ENCODE data around the gene MLYCD. TPM values are rescaled to one million over a fixed set of nuclear protein-coding genes. Genes with fewer than 3 reads are reported as not detected.

MLYCD gene
- total and polyA plus RNA-seq, 2 donors: 1.8 to 3.5 TPM

DNA sequence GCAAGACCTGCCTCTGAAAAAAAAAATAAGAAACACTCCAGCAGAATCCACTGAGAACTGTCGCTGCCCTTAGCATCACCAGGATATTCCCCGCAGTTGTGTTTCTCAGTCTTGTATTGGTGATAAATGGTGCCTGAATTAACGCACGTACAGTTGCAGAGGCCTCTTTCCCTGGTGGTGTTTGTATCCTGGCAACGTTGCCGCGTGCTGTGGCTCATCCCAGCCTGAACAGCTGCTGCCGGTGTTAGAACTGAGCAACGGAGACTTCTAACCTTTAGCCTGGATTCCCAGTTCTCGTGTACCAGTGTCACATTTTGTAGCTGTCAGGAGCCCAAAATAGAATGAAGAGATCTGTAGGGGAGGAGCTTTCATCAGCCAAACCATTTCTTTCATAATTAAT lies 4.8 kb downstream of the MLYCD start:
- Histone ChIP-seq H3K4me1 (ENCODE audit: control insufficient read depth in 2 of 2, insufficient read depth in 2 of 2, low read length in 2 of 2) (peaks cover 0 to 3% of the 10 kb centered on the region in 2 donors), H3K9me3 (ENCODE audit: control insufficient read depth in 2 of 2, insufficient read depth in 1 of 2, low read length in 1 of 2) (no peaks in the 10 kb centered on the region), H3K4me3 (ENCODE audit: low read length in 2 of 2) (no peak overlapping the region), H3K27me3 (ENCODE audit: control insufficient read depth in 2 of 2, insufficient read depth in 1 of 2, low read length in 1 of 2) (no peaks in the 10 kb centered on the region), H3K27ac (ENCODE audit: low read depth in 1 of 2, low read length in 1 of 2) (no peak overlapping the region), H3K36me3 (ENCODE audit: control insufficient read depth in 2 of 2, insufficient read depth in 2 of 2, low read length in 1 of 2) (peaks cover 5 to 17% of the 10 kb centered on the region in 2 donors)
- WGBS: 95% methylated on average over 10 of the region's 10 CpGs
- DNase-seq (ENCODE audit: low read depth in 6 of 9, low spot score in 9 of 9): no peak

DNA sequence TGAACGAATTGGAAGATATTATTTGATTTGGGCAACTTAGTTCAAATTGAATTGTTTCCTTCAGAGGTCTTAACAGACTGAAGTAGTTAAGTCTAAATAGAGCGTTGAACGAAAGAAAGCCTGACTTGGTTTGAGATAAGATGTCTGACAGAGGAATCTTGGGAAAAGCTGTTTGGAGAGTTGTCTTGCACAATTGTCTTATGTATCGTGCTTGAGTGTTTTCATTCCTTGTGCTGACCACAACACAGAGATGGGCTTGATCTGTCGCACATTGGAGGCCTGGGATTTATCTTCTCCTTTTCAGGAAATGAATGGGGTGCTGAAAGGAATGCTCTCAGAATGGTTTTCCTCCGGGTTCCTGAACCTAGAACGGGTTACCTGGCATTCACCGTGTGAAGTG lies 7.8 kb downstream of the MLYCD start:
- no peak overlapping the region for H3K27ac ChIP-seq (ENCODE audit: low read depth in 1 of 2, low read length in 1 of 2)
- no peaks in the 10 kb centered on the region for H3K27me3 ChIP-seq (ENCODE audit: control insufficient read depth in 2 of 2, insufficient read depth in 1 of 2, low read length in 1 of 2)
- no peak for DNase-seq (ENCODE audit: low read depth in 6 of 9, low spot score in 9 of 9)
- WGBS: 91% methylated on average over 8 of the region's 8 CpGs
- H3K9me3 ChIP-seq (ENCODE audit: control insufficient read depth in 2 of 2, insufficient read depth in 1 of 2, low read length in 1 of 2): no peaks in the 10 kb centered on the region
- no peak overlapping the region for H3K4me3 ChIP-seq (ENCODE audit: low read length in 2 of 2)
- no peaks in the 10 kb centered on the region for H3K4me1 ChIP-seq (ENCODE audit: control insufficient read depth in 2 of 2, insufficient read depth in 2 of 2, low read length in 2 of 2)
- H3K36me3 ChIP-seq (ENCODE audit: control insufficient read depth in 2 of 2, insufficient read depth in 2 of 2, low read length in 1 of 2): peaks cover 12 to 33% of the 10 kb centered on the region in 2 donors

DNA sequence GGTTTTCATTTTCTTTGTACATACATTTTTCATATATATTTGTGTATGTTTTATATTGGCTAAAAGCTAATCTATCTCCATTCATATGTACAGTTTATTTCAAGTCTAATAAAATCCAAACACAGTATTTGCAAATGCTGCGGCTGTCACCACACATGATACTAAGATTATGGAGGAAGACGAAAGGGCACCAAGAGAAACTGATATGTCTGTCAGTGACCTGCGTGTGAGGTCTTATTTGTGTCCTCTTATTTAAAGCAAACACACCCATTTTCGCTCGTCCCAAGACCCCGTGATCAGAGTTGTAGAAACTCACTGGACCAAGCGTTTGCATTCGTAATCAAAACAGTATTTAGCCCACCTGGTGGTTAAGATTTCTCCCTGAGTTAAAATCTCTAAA lies 8.2 kb downstream of the MLYCD start:
- H3K9me3 ChIP-seq (ENCODE audit: control insufficient read depth in 2 of 2, insufficient read depth in 1 of 2, low read length in 1 of 2): no peaks in the 10 kb centered on the region
- DNase-seq (ENCODE audit: low read depth in 6 of 9, low spot score in 9 of 9): no peak
- H3K36me3 ChIP-seq (ENCODE audit: control insufficient read depth in 2 of 2, insufficient read depth in 2 of 2, low read length in 1 of 2): peaks cover 16 to 37% of the 10 kb centered on the region in 2 donors
- no peak overlapping the region for H3K27ac ChIP-seq (ENCODE audit: low read depth in 1 of 2, low read length in 1 of 2)
- H3K27me3 ChIP-seq (ENCODE audit: control insufficient read depth in 2 of 2, insufficient read depth in 1 of 2, low read length in 1 of 2): no peaks in the 10 kb centered on the region
- H3K4me1 ChIP-seq (ENCODE audit: control insufficient read depth in 2 of 2, insufficient read depth in 2 of 2, low read length in 2 of 2): no peaks in the 10 kb centered on the region
- H3K4me3 ChIP-seq (ENCODE audit: low read length in 2 of 2): no peak overlapping the region
- 98% methylated on average over 8 of the region's 8 CpGs for WGBS

DNA sequence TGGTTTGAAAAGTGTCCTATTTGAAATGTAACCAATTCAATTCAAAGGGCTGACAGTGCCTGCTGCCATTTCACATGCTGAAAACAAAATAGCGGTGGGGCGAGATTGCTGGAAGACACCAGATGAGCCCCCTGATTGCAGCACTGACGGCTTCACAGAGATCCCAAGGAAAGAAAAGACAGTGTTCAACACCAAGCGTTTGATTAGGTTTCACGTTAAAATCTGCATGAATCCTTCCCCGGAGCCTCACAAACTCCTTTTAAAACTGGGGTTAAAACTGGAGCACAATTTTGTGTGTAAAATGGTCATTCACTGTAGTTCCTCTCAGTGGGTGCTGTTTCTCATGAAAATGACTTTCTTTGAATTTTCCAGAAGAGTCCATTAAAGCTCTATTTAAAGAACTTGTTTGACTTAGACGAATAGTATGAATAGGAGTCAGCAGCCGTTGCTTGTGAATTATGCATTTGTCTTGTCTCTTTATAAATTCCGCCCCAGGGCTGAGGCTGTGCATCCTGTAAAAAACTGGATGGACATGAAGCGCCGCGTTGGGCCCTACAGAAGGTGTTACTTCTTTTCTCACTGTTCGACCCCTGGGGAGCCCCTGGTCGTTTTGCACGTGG lies 8.8 kb downstream of the MLYCD start:
- no peaks in the 10 kb centered on the region for H3K27me3 ChIP-seq (ENCODE audit: control insufficient read depth in 2 of 2, insufficient read depth in 1 of 2, low read length in 1 of 2)
- DNase-seq (ENCODE audit: low read depth in 6 of 9, low spot score in 9 of 9): no peak
- no peak overlapping the region for H3K27ac ChIP-seq (ENCODE audit: low read depth in 1 of 2, low read length in 1 of 2)
- peaks cover 18 to 44% of the 10 kb centered on the region in 2 donors for H3K36me3 ChIP-seq (ENCODE audit: control insufficient read depth in 2 of 2, insufficient read depth in 2 of 2, low read length in 1 of 2)
- no peak overlapping the region for H3K4me3 ChIP-seq (ENCODE audit: low read length in 2 of 2)
- H3K4me1 ChIP-seq (ENCODE audit: control insufficient read depth in 2 of 2, insufficient read depth in 2 of 2, low read length in 2 of 2): no peaks in the 10 kb centered on the region
- 97% methylated on average over 15 of the region's 15 CpGs for WGBS
- no peaks in the 10 kb centered on the region for H3K9me3 ChIP-seq (ENCODE audit: control insufficient read depth in 2 of 2, insufficient read depth in 1 of 2, low read length in 1 of 2)

DNA sequence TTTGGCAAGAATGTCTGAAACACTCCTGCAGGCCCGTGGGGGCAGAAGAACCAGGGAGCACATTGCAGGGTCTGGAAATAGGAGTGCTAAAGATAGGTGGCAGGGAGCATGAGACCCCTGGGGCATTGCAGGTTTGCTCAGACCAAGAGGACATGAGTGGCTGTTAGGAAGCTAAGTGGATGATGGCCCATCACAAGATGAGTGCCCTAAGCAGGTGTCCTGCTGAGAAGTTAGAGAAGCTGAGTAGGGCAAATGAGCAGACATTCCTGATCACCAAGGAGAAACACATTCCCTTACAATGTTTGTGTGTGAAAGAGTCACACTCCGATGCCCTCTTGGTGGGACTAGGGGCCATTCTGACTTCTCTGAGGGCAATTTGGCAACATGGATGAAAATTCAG lies 9.9 kb downstream of the MLYCD start:
- Histone ChIP-seq H3K36me3 (ENCODE audit: control insufficient read depth in 2 of 2, insufficient read depth in 2 of 2, low read length in 1 of 2) (peaks cover 18 to 46% of the 10 kb centered on the region in 2 donors), H3K27ac (ENCODE audit: low read depth in 1 of 2, low read length in 1 of 2) (no peak overlapping the region)

DNA sequence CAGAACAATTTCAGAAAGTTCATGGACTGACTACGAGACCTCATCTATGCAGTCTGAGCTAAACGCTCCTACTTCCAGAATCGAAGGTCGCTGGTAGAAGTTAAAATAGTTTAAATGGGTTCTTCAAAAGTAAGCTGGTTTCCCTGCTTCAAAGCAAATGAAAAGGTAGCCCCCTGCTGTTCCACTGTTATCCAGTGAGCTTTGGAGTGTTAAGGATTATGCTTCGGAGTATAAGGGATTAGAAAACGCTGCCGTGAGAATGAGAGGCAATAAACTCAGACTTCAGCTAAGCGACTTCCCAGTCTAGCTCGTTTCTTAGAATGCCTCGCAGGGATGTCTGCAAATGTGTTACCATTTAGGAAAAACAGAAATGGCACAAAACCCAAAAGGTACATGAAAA lies 12.4 kb downstream of the MLYCD start:
- 98% methylated on average over 10 of the region's 10 CpGs for WGBS
- no peak for DNase-seq (ENCODE audit: low read depth in 6 of 9, low spot score in 9 of 9)
- no peaks in the 10 kb centered on the region for H3K27me3 ChIP-seq (ENCODE audit: control insufficient read depth in 2 of 2, insufficient read depth in 1 of 2, low read length in 1 of 2)
- no peaks in the 10 kb centered on the region for H3K4me1 ChIP-seq (ENCODE audit: control insufficient read depth in 2 of 2, insufficient read depth in 2 of 2, low read length in 2 of 2)
- no peak overlapping the region for H3K27ac ChIP-seq (ENCODE audit: low read depth in 1 of 2, low read length in 1 of 2)
- no peak overlapping the region for H3K4me3 ChIP-seq (ENCODE audit: low read length in 2 of 2)
- H3K36me3 ChIP-seq (ENCODE audit: control insufficient read depth in 2 of 2, insufficient read depth in 2 of 2, low read length in 1 of 2): peaks cover 22 to 65% of the 10 kb centered on the region in 2 donors
- no peaks in the 10 kb centered on the region for H3K9me3 ChIP-seq (ENCODE audit: control insufficient read depth in 2 of 2, insufficient read depth in 1 of 2, low read length in 1 of 2)

More for the DNA sequence above, 9.9 kb downstream of the MLYCD start:
- DNase-seq (ENCODE audit: low read depth in 6 of 9, low spot score in 9 of 9): no peak
- Histone ChIP-seq H3K27me3 (ENCODE audit: control insufficient read depth in 2 of 2, insufficient read depth in 1 of 2, low read length in 1 of 2) (no peaks in the 10 kb centered on the region), H3K4me3 (ENCODE audit: low read length in 2 of 2) (no peak overlapping the region), H3K4me1 (ENCODE audit: control insufficient read depth in 2 of 2, insufficient read depth in 2 of 2, low read length in 2 of 2) (no peaks in the 10 kb centered on the region), H3K9me3 (ENCODE audit: control insufficient read depth in 2 of 2, insufficient read depth in 1 of 2, low read length in 1 of 2) (no peaks in the 10 kb centered on the region)
- 98% methylated on average over 2 of the region's 2 CpGs for WGBS

DNA sequence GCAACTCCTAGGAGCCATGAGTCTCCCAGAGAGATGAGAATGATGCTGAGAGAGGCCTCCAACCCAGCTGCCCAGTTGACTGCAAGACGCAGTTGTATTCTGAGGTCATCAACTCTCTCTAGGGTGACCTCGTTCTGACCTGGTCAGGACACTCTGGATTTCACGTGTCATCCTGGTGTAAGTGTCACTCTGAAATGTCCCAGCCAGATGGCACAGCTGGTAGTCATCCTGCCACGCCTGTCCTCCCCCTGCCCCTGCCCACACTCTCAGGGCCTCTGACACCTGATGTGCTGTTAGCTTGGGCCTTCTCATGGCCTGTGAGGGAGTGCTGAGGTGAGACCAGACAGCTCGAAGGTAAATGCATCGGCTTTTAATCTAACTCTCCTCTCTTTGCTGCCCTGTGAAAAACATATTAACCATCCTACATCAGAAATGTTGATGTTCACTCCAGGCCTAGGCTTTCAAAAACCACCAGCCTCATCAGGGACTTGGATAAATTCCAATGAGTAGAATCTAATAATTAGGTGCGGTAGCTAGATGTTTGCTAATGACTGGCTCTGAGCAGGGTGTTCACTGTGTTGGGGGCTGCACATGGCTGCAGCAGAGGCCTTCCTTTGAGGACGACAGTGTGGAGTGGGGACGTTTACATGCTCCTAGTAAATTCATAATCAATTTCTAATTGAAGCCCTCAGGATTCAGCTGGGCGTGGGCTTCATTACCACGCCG lies 13.8 kb downstream of the MLYCD start:
- Histone ChIP-seq H3K27ac (ENCODE audit: low read depth in 1 of 2, low read length in 1 of 2) (no peak overlapping the region), H3K36me3 (ENCODE audit: control insufficient read depth in 2 of 2, insufficient read depth in 2 of 2, low read length in 1 of 2) (peaks cover 24 to 66% of the 10 kb centered on the region in 2 donors), H3K4me3 (ENCODE audit: low read length in 2 of 2) (no peak overlapping the region), H3K9me3 (ENCODE audit: control insufficient read depth in 2 of 2, insufficient read depth in 1 of 2, low read length in 1 of 2) (no peaks in the 10 kb centered on the region), H3K4me1 (ENCODE audit: control insufficient read depth in 2 of 2, insufficient read depth in 2 of 2, low read length in 2 of 2) (no peaks in the 10 kb centered on the region), H3K27me3 (ENCODE audit: control insufficient read depth in 2 of 2, insufficient read depth in 1 of 2, low read length in 1 of 2) (no peaks in the 10 kb centered on the region)
- 97% methylated on average over 12 of the region's 12 CpGs for WGBS
- DNase-seq (ENCODE audit: low read depth in 6 of 9, low spot score in 9 of 9): no peak

DNA sequence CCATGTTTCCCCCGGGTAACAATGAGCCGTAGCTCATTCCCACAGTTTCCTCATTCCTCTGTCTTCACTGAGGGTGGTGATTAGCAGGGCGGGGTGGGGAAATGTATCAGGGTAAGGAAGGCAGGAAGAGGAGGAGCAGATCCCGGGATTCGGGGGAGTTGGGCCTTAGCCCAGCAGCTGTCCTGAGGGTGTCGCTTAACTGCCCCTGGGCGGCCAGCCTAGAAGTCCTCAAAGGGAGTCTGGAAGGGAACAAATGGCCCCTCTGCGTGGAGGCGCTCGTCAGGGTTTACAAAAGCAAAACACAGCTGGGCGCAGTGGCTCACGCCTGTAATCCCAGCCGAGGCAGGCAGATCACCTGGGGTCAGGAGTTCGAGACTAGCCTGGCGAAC lies 14.3 kb downstream of the MLYCD start:
- DNase-seq (ENCODE audit: low read depth in 6 of 9, low spot score in 9 of 9): no peak
- H3K27ac ChIP-seq (ENCODE audit: low read depth in 1 of 2, low read length in 1 of 2): no peak overlapping the region
- peaks cover 24 to 67% of the 10 kb centered on the region in 2 donors for H3K36me3 ChIP-seq (ENCODE audit: control insufficient read depth in 2 of 2, insufficient read depth in 2 of 2, low read length in 1 of 2)
- no peaks in the 10 kb centered on the region for H3K4me1 ChIP-seq (ENCODE audit: control insufficient read depth in 2 of 2, insufficient read depth in 2 of 2, low read length in 2 of 2)
- 93% methylated on average over 15 of the region's 15 CpGs for WGBS
- H3K4me3 ChIP-seq (ENCODE audit: low read length in 2 of 2): no peak overlapping the region
- no peaks in the 10 kb centered on the region for H3K9me3 ChIP-seq (ENCODE audit: control insufficient read depth in 2 of 2, insufficient read depth in 1 of 2, low read length in 1 of 2)
- H3K27me3 ChIP-seq (ENCODE audit: control insufficient read depth in 2 of 2, insufficient read depth in 1 of 2, low read length in 1 of 2): no peaks in the 10 kb centered on the region

DNA sequence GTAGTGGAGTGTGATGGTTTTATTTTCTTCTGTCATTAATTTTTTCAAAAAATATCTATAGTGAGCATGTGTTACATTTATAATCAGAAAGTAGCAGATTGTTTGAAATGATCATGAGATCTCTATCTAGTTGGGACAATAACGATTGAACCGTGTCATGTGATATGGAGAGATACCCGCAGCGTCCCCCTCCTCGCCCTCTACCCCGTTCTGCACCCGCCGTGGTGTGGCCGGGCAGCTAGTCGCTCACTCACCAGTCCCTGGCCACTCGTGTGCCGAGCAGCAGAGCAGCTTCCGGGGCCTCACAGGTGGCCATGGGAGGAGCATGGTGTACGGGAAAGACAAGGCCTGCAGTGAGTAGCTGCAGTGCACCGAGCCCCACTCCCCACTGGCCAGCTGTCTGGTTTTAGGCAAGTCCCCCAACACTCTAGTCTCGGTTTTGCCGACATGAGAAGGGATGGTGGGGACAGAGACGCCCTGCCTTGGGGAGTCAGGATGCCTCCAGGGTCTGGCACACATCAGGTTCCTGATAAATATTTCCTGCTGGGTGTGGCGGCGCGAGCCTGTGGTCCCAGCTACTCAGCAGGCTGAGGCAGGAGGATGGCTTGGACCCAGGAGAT lies 15.3 kb downstream of the MLYCD start:
- H3K4me3 ChIP-seq (ENCODE audit: low read length in 2 of 2): no peak overlapping the region
- WGBS: 98% methylated on average over 21 of the region's 21 CpGs
- peaks cover 30 to 67% of the 10 kb centered on the region in 2 donors for H3K36me3 ChIP-seq (ENCODE audit: control insufficient read depth in 2 of 2, insufficient read depth in 2 of 2, low read length in 1 of 2)
- H3K9me3 ChIP-seq (ENCODE audit: control insufficient read depth in 2 of 2, insufficient read depth in 1 of 2, low read length in 1 of 2): no peaks in the 10 kb centered on the region
- no peak overlapping the region for H3K27ac ChIP-seq (ENCODE audit: low read depth in 1 of 2, low read length in 1 of 2)
- H3K27me3 ChIP-seq (ENCODE audit: control insufficient read depth in 2 of 2, insufficient read depth in 1 of 2, low read length in 1 of 2): no peaks in the 10 kb centered on the region
- no peak for DNase-seq (ENCODE audit: low read depth in 6 of 9, low spot score in 9 of 9)
- H3K4me1 ChIP-seq (ENCODE audit: control insufficient read depth in 2 of 2, insufficient read depth in 2 of 2, low read length in 2 of 2): no peaks in the 10 kb centered on the region

All from thymus (tissue), 11 donors.